HFFc6 (cell line): Measurements from ENCODE around the gene ZNF175. TPM values are rescaled to one million over a fixed set of nuclear protein-coding genes. Genes with fewer than 3 reads are reported as not detected.

Source experiments
- DNase-seq: peaks from one replicate; pipeline ENCODE4 v3.0.0-alpha.2; 2018
- H3K27ac Mint-ChIP-seq: 2 replicates; pipeline ENCODE4 v1.8.0; 2020; ENCODE audit warnings: mild to moderate bottlenecking, mixed read lengths
- H3K27me3 Mint-ChIP-seq: 2 replicates; pipeline ENCODE4 v1.8.0; 2021; ENCODE audit warnings: mild to moderate bottlenecking, moderate library complexity, mixed read lengths; ENCODE audit not compliant: insufficient read depth
- H3K36me3 Mint-ChIP-seq: 2 replicates; pipeline ENCODE4 v1.8.0; 2021; ENCODE audit warnings: low read depth, mixed read lengths
- H3K4me1 Mint-ChIP-seq: 2 replicates; pipeline ENCODE4 v1.8.0; 2020; ENCODE audit warnings: low read depth, mixed read lengths
- H3K4me3 Mint-ChIP-seq: 2 replicates; pipeline ENCODE4 v1.8.0; 2020; ENCODE audit warnings: mild to moderate bottlenecking, moderate library complexity, mixed read lengths
- H3K9me3 Mint-ChIP-seq: 2 replicates; pipeline ENCODE4 v1.8.0; 2020; ENCODE audit warnings: mild to moderate bottlenecking, mixed read lengths
- total RNA-seq, 6 experiments: library from RNA; stranded (reverse); fragmentation: NEBNext Ultra II Directional; extraction: Animal tissue kit (Norgen Biotek cat#: 25700); gene quantifications; 2 replicates in 1 of 6; 3 replicates in 5 of 6; pipeline ENCODE4 v1.2.3, GENCODE V29; 2021
- TF ChIP-seq, protein P1 (sequence below): fragments of 200-600 bp; sonication (generic); IDR thresholded peaks from 2 replicates; pipeline ENCODE4 v1.5.0; 2021; ENCODE audit warnings: antibody characterized with exemption, mild to moderate bottlenecking

The ZNF175 gene
- total RNA-seq, 6 experiments from 2014 or later: 19.6 to 29.5 (median 21.6) TPM

DNA sequence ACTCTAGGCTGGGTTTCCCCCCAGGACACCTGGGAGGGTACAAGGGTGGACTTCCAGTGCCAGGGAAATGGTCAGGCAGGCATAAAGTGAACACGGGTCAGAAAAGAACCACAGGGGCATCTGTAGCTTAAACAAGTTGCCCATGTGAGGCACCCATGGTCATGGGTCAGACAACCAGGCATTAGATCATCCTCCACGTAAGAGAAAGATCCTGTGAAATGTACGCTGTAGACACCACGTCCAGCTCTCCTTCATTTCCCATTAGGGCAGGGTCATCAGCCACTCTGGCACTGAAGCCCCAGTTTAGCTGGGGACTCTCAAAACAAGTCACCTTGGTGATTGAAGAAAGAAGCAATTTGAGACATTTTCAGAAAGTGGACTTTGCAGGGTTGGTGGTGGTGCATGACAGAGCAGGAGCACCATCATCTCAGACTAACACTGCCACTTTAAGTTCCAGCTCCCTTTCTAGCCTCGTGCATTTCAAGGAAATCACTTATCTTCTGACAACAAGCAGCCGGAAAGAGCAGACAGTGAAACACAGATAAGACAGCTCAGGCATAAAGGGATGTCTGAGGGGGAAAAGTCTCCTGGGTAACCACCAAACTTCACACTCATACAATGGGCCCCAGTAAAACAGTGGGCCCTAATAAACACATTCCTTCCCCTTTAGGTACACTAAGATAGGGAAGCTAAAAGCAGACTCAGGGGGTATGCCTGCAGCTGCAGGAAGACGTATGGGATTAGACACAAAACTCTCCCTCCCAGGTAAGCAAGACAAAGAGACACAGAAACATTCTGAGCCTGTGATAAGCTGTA lies 23.5 kb upstream of the ZNF175 start:
- DNase-seq: no peak
- peaks cover 21% of the 10 kb centered on the region for H3K4me1 Mint-ChIP-seq
- peaks cover 5% of the 10 kb centered on the region; the same call in 1 of the 2 replicates for H3K27me3 Mint-ChIP-seq

DNA sequence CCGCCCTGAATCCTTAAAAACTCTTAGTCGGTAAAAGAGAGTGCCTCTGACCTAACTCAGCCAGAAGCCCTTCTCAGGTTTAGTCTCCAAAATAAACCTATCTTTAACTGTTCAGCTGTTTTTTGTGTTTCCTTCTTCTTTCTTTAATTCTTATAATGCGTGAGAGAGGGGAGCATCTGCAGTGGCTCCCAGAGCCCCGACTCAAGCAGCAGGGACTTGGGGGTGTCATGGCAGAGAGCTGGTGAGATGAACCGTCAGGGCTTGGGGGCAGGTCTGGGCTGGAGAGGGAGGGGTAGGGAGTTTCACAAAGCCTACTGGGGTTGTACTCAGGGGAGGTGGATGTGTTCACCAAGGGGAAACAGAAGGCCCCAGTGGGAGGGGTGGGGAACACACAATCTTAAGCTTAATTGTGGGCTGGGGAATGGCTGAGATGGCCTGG lies 22.9 kb upstream of the ZNF175 start:
- Mint-ChIP-seq H3K36me3 (no peaks in the 10 kb centered on the region), H3K4me3 (no peak overlapping the region), H3K9me3 (peaks cover 18% of the 10 kb centered on the region), H3K27me3 (peaks cover 5% of the 10 kb centered on the region; the same call in 1 of the 2 replicates), H3K27ac (no peak overlapping the region), H3K4me1 (peaks cover 21% of the 10 kb centered on the region)
- TF ChIP-seq, protein P1, sequence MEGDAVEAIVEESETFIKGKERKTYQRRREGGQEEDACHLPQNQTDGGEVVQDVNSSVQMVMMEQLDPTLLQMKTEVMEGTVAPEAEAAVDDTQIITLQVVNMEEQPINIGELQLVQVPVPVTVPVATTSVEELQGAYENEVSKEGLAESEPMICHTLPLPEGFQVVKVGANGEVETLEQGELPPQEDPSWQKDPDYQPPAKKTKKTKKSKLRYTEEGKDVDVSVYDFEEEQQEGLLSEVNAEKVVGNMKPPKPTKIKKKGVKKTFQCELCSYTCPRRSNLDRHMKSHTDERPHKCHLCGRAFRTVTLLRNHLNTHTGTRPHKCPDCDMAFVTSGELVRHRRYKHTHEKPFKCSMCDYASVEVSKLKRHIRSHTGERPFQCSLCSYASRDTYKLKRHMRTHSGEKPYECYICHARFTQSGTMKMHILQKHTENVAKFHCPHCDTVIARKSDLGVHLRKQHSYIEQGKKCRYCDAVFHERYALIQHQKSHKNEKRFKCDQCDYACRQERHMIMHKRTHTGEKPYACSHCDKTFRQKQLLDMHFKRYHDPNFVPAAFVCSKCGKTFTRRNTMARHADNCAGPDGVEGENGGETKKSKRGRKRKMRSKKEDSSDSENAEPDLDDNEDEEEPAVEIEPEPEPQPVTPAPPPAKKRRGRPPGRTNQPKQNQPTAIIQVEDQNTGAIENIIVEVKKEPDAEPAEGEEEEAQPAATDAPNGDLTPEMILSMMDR: no peak
- no peak for DNase-seq

More for the DNA sequence above, 23.5 kb upstream of the ZNF175 start:
- Mint-ChIP-seq H3K36me3 (no peaks in the 10 kb centered on the region), H3K9me3 (peaks cover 18% of the 10 kb centered on the region), H3K4me3 (no peak overlapping the region), H3K27ac (no peak overlapping the region)
- TF ChIP-seq, protein P1: no peak

DNA sequence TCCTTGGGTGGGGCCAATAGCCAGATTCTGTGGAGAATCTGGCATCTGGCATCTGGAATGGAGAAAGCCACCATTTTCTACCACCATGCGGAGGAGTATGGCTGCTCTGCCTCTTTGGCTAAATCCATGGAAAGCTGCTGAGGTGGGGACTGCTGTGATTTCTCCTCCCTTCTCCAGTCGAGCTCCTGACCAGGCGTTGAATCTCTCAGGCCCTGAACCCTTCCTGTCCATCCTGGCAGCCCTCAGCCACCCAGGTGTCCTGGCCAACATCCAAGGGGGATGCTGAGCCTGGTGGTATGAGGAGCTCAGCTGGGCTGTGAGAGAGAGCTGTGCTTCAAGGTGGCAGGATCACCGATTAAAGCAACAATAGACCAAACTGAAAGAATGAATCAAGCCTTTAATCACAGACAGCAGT lies 22.2 kb upstream of the ZNF175 start:
- no peak overlapping the region for H3K4me3 Mint-ChIP-seq
- no peak for DNase-seq
- TF ChIP-seq, protein P1: no peak

DNA sequence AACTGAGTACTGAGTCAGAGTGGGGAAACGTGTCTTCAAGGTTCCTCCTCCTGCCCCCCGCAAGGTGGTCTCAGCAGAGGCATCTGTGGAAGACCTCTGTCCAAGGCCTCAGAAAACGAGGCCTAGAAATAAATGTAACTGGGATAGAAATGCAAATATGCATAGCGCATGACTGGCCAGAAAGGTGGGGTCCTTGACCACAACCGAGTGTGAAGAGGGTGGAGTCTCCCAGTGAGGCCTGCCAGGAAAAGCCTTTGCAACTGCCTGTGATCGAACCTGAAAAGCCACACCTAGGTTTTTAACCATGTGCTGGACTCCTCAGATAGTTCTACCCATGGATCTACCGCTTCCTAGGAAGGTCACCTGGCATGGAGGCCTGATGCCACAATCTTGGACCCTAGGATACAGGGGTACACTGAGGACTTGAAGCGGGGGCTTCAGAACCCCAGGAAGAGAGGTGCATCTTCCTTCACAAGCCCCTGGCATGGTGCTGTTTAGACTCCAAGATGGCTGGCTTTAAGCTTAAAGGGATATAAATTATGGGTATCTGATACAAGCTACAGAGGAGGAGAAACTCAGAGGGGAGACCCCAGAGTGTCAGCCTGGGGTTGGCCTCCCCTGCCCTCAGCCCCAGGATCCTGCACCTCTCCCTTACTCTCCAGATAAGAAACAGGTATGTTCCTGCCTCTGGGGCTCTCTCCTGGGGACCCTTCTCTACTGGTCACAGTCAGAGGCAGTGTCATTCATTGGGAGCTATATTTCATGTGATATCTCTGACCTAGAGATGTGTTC lies 21.4 kb upstream of the ZNF175 start:
- TF ChIP-seq, protein P1: no peak
- H3K36me3 Mint-ChIP-seq: no peaks in the 10 kb centered on the region
- H3K27ac Mint-ChIP-seq: no peak overlapping the region
- peaks cover 5% of the 10 kb centered on the region; the same call in 1 of the 2 replicates for H3K27me3 Mint-ChIP-seq
- peaks cover 17% of the 10 kb centered on the region for H3K9me3 Mint-ChIP-seq
- H3K4me1 Mint-ChIP-seq: peaks cover 21% of the 10 kb centered on the region
- DNase-seq: no peak
- no peak overlapping the region for H3K4me3 Mint-ChIP-seq

More for the DNA sequence above, 22.2 kb upstream of the ZNF175 start:
- Mint-ChIP-seq H3K9me3 (peaks cover 16% of the 10 kb centered on the region), H3K27me3 (peaks cover 5% of the 10 kb centered on the region; the same call in 1 of the 2 replicates), H3K36me3 (no peaks in the 10 kb centered on the region), H3K27ac (no peak overlapping the region), H3K4me1 (peaks cover 21% of the 10 kb centered on the region)

DNA sequence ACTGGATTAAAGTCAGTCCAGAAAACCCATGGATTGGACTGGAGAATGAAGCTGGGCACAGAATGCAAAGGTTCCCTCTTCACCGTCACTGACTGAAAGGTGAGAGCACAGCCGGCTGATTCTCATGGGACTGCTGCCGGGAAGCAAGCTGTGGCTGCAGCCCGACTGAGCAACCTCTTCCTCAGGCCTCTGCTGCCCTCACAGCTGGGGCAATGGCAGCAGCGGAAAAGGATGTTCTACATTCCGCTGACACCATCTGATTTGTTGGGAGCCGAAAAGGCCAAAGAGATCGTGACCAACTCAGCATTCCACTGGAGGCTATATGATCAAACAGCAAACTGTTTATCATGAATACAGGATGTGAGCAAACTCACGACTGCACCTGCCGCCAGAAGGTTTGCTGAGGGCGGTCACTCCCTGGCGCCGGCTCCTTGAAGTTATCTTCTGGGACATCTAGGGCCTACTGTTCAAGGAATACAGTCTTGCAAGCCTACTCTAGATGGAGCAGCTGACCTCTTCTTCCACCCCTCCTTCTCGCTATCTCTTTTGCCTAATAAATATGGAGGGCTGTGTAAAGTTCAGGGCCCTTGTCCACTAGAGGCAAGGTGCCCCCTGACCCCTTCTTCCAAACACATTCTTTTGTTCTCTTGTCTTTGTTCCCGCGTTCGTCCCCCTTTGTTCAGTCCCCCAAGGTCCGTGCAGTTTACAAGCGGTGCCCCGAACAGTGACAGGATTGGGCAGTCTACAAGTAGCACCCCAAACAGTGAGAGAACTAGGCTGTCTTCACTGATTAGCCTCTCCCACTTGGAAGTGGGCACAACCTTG lies 20.0 kb upstream of the ZNF175 start:
- H3K9me3 Mint-ChIP-seq: peaks cover 19% of the 10 kb centered on the region
- TF ChIP-seq, protein P1: no peak
- H3K27me3 Mint-ChIP-seq: peaks cover 5% of the 10 kb centered on the region; the same call in 1 of the 2 replicates
- H3K27ac Mint-ChIP-seq: no peak overlapping the region
- H3K4me1 Mint-ChIP-seq: peaks cover 20% of the 10 kb centered on the region
- no peak for DNase-seq
- H3K36me3 Mint-ChIP-seq: no peaks in the 10 kb centered on the region
- no peak overlapping the region for H3K4me3 Mint-ChIP-seq
